GM04503 (cell line): ENCODE measurements around the gene ATP11A.
"Not testable (repeated sequence)": the region's sequence is repeated elsewhere in the genome, so short reads cannot be mapped to it uniquely, and the experiment has no call there.

Experiments
- DNase-seq: peaks from one replicate; pipeline ENCODE4 v3.0.0-alpha.2; 2012; ENCODE audit warnings: low read depth

Gene ATP11A

GRCh38 chr13:112692586-112692985 lies 2.7 kb downstream of the ATP11A start:
- DNase-seq, result no peak

- peak; percentile 77 for DNase-seq
Observed at GRCh38 chr13:112693831-112694497, 4.1 kb downstream of the ATP11A start.

- DNase-seq, result no peak
Observed at GRCh38 chr13:112695121-112695520, 5.3 kb downstream of the ATP11A start.

- no peak for DNase-seq
Observed at GRCh38 chr13:112696001-112696868, 6.4 kb downstream of the ATP11A start.

- no peak for DNase-seq
Observed at GRCh38 chr13:112696869-112697465, 7.1 kb downstream of the ATP11A start.

- no peak for DNase-seq
Observed at GRCh38 chr13:112697756-112698655, 8.2 kb downstream of the ATP11A start.

GRCh38 chr13:112699322-112699918 lies 9.6 kb downstream of the ATP11A start:
- DNase-seq, result no peak

- DNase-seq, result no peak
Observed at GRCh38 chr13:112700291-112701060, 10.6 kb downstream of the ATP11A start.

- DNase-seq, result no peak
Observed at GRCh38 chr13:112702341-112702985, 12.6 kb downstream of the ATP11A start.

GRCh38 chr13:112702986-112703379 lies 13.1 kb downstream of the ATP11A start:
- DNase-seq, result no peak

GRCh38 chr13:112703449-112704284 lies 13.8 kb downstream of the ATP11A start:
- DNase-seq, result no peak

- DNase-seq, result no peak
Observed at GRCh38 chr13:112704308-112705145, 14.7 kb downstream of the ATP11A start.

GRCh38 chr13:112705286-112705685 lies 15.4 kb downstream of the ATP11A start:
- no peak for DNase-seq

GRCh38 chr13:112706171-112706570 lies 16.3 kb downstream of the ATP11A start:
- DNase-seq, result no peak

- DNase-seq, result no peak
Observed at GRCh38 chr13:112708560-112709240, 18.9 kb downstream of the ATP11A start.

GRCh38 chr13:112709316-112709715 lies 19.5 kb downstream of the ATP11A start:
- DNase-seq, result not testable (repeated sequence)
